A549 treated with RU486 at 1 μM for 4 hours (cell line): ENCODE results near the gene PHLDB3. TPM values are rescaled to one million over a fixed set of nuclear protein-coding genes. Genes with fewer than 3 reads are reported as not detected.

ENCODE experiments used
- total RNA-seq: library from RNA; stranded (reverse); fragments of 200-300 nt; extraction: Qiagen RNA extraction; gene quantifications from 5 replicates; pipeline ENCODE4 v1.2.3, GENCODE V29; 2022; ENCODE audit warnings: low read depth

The PHLDB3 gene
- 9.6 to 14.7 TPM (median 11.9 TPM) in 5 replicates for total RNA-seq

GRCh38 chr19:43504426-43505185 lies at the start of gene PHLDB3:
Gene PHLDB3 (minus strand): TSS chr19:43504746. CDS start chr19:43504118, 628 bp downstream.

GRCh38 chr19:43532962-43533545 lies 28.5 kb upstream of the PHLDB3 start, which contains the start of gene ZNF575:
Gene ZNF575 (plus strand): TSS chr19:43533188. CDS start chr19:43534423, 1,235 bp downstream.

GRCh38 chr19:43526884-43527859 lies 22.6 kb upstream of the PHLDB3 start, which contains the start of gene ETHE1:
Gene ETHE1 (minus strand): TSS chr19:43527201. CDS start chr19:43527177, 24 bp downstream.

GRCh38 chr19:43465468-43466120 lies 39.0 kb downstream of the PHLDB3 start, which contains the start of gene LYPD3:
Gene LYPD3 (minus strand): TSS chr19:43465608. CDS start chr19:43465571, 37 bp downstream.

Other genes with a start within 250 kb of the PHLDB3 start
- gene PSG9, start 235.2 kb downstream of the PHLDB3 start, total RNA-seq, result 0.10 to 0.30 TPM (median 0.11 TPM) in 4 of 5 replicates, not detected in the other
- gene CD177, start 151.1 kb downstream of the PHLDB3 start, total RNA-seq, result 0.08 to 0.59 TPM (median 0.16 TPM) in 5 replicates
- gene TEX101, start 89.9 kb downstream of the PHLDB3 start, total RNA-seq, result not detected in 5 replicates
- gene LYPD3, start 39.1 kb downstream of the PHLDB3 start, total RNA-seq, result 0.24 to 0.78 TPM (median 0.43 TPM) in 5 replicates
- gene ETHE1, start 22.5 kb upstream of the PHLDB3 start, total RNA-seq, result 43.9 to 55.4 TPM (median 50.0 TPM) in 5 replicates
- gene ZNF575, start 28.4 kb upstream of the PHLDB3 start, total RNA-seq, result 0.97 to 2.5 TPM (median 2.2 TPM) in 5 replicates
- 26.9 to 31.9 TPM (median 28.6 TPM) in 5 replicates for gene XRCC1, start 70.8 kb upstream of the PHLDB3 start, total RNA-seq
- 0.22 to 0.74 TPM (median 0.29 TPM) in 4 of 5 replicates, not detected in the other for gene PINLYP, start 71.1 kb upstream of the PHLDB3 start, total RNA-seq
- gene IRGQ, start 91.4 kb upstream of the PHLDB3 start, total RNA-seq, result 4.4 to 7.4 TPM (median 5.8 TPM) in 5 replicates
- gene ZNF576, start 91.8 kb upstream of the PHLDB3 start, total RNA-seq, result 13.8 to 24.2 TPM (median 19.1 TPM) in 5 replicates
- 0.67 to 1.0 TPM (median 0.78 TPM) in 5 replicates for gene SRRM5, start 107.3 kb upstream of the PHLDB3 start, total RNA-seq
- 45.6 to 68.6 TPM (median 62.8 TPM) in 5 replicates for gene ZNF428, start 114.9 kb upstream of the PHLDB3 start, total RNA-seq
- 6.2 to 10.2 TPM (median 9.1 TPM) in 5 replicates for gene CADM4, start 135.1 kb upstream of the PHLDB3 start, total RNA-seq
- 106 to 124 TPM (median 110 TPM) in 5 replicates for gene PLAUR, start 165.4 kb upstream of the PHLDB3 start, total RNA-seq
- not detected in 5 replicates for gene IRGC, start 211.3 kb upstream of the PHLDB3 start, total RNA-seq